ENCODE results near the gene CMTM8.

GRCh38 chr3:32310918-32311839, 72.7 kb downstream of the CMTM8 start:
- no peak for TF ChIP-seq EZH2phosphoT487 (IDR thresholded peaks at IDR 0.05; ENCODE audit: low read depth)
- no peak for TF ChIP-seq CTCF (IDR thresholded peaks at IDR 0.05; ENCODE audit: low read depth, low read length)

All from OCI-LY3 (cell line).